HG03571 (cell line): ENCODE results near the gene FFAR3.

Source experiments
- ATAC-seq: cut with Tn5 transposase; IDR thresholded peaks from one replicate; pipeline ENCODE4 v1.9.1; 2021; ENCODE audit not compliant: unreplicated experiment

Gene FFAR3

DNA sequence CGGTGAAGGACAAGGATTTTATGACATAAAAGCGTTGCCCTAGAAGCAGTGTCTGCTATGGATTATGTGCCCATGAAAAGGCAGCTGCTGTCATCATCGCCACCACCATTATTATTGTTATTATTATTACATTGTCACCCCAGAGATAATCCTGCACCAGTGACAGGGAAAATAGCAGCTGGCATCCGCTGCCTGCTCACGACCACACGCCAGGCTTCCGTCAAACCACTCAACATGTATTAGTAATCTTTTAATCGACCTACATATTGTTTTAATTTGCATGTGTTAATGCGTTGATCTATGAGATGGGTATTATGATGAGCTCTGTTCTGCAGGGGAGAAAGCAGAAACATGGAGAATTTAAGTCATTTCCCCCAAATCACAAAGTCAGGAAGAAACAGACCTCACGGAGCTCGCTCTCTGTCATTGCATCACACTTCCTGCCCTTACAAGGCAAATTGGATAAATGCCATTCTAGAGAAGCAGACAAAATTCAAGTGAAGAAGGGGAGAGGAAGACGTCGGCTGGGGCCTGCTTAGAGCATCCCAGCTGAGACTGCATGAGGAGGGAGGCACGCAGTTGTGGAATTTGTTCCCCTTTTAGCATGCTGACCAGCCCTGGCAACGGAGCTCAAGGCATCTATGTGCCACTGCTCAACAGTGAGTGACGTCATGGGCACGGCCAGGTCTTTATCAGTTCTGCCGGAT, at the start of gene FFAR3:
Gene FFAR3 (plus strand): TSS at position 594 of the 707 bp plus-strand sequence. CDS start 431 bp downstream, outside the sequence.
- no peak for ATAC-seq

DNA sequence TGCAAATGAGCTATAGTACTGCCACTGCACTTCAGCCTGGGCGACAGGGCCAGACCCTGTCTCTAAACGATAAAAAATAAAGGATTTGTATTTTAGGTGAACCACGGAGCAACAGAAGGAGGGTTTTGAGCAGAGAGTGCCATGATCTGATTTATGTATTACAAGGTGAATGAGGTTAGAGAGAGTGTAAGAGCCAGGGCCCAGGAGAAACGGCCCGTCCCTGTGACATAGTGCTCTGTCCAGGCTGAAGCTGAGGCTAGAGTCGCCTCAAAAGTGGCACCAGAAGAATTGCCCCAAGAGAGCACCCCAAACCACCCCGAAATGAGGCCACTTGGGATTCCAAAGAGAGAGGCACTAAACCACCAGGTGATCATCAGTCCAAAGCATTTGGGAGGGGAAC, 49.4 kb upstream of the FFAR3 start:
- no peak for ATAC-seq

GRCh38 chr19:35309481-35310279, 48.6 kb upstream of the FFAR3 start:
- no peak for ATAC-seq

GRCh38 chr19:35310331-35310730, 47.9 kb upstream of the FFAR3 start:
- no peak for ATAC-seq

GRCh38 chr19:35310811-35311465, 47.3 kb upstream of the FFAR3 start:
- ATAC-seq = no peak

GRCh38 chr19:35311901-35312665, 46.2 kb upstream of the FFAR3 start:
- ATAC-seq = no peak

DNA sequence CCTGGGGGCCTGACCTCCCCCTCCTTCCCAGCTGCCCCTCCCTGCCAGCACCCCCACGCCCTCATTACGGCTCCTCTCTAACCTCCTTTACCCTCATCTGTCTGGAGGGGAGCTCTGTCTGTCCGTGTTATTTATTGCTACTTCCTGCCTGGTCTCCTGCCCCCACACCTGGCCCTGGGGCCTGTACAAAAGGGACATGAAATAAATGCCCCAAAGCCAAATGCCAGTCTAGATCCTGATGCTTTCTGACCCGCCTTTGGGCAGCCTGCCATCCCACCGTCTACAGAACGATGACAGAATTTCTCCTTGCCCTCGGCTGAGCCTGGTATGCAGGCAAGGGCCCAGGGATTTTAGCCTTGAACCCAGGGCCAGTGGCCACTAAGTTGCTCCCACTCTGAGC, 44.7 kb upstream of the FFAR3 start:
- no peak for ATAC-seq

DNA sequence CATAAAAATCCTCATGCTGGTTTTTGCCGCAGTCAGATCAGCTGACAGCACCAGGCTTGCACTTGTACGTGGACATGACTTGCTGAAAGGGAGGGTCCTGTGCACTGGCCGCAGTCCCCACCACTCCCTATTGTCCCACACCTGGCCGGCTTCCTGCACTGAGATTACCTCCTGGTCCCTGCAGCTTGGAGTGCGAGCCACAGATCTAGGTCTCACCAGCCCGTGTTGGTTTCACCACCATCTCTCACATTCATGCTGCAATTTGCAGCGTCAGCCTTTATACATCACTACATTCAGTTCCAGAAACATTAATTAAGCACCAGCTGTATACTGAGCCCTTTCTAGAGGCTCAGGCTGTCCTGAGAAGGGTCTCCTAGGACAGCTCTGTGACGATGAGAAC, 44.2 kb upstream of the FFAR3 start:
- no peak for ATAC-seq

- ATAC-seq = no peak
These were observed 43.3 kb upstream of the FFAR3 start for GRCh38 chr19:35314858-35315470.

DNA sequence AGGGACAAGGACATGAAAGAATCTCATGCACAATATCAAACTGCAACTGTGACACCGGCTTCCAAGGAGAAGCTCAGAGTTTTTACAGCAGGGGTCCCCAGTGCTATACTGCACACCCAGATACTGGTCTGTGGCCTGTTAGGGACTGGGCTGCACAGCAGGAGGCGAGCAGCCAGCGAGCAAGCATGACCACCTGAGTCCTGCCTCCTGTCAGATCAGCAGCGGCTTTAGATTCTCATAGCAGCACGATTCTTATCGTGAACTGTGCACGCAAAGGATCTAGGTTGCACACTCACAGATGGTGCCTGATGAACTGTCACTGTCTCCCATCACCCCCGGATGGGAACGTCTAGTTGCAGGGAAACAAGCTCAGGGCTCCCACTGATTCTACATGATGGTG, 42.4 kb upstream of the FFAR3 start:
- ATAC-seq = no peak

- no peak for ATAC-seq
These were observed 41.7 kb upstream of the FFAR3 start for GRCh38 chr19:35316560-35316959.

- no peak for ATAC-seq
These were observed 40.7 kb upstream of the FFAR3 start for GRCh38 chr19:35317464-35318043.

GRCh38 chr19:35318679-35319448, 39.4 kb upstream of the FFAR3 start:
- ATAC-seq = no peak

GRCh38 chr19:35320065-35320713, 38.1 kb upstream of the FFAR3 start:
- ATAC-seq = no peak

DNA sequence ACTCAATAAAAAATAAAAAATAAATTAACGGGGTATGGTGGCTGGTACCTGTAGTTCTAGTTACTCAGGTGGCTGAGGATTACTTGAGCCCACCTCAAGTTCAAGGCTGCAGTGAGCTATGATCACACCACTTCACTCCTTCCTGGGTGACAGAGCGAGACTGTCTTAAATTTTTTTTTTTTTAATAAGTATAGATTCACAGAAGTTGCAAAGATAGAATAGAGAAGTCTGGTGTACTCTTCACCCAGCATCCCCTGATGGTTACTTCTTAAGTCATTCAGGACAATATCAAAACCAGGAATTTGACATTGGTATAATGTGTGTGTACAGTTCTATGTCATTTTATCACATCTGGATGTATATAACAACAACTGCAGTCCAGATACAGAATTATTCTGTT, 37.0 kb upstream of the FFAR3 start:
- no peak for ATAC-seq

DNA sequence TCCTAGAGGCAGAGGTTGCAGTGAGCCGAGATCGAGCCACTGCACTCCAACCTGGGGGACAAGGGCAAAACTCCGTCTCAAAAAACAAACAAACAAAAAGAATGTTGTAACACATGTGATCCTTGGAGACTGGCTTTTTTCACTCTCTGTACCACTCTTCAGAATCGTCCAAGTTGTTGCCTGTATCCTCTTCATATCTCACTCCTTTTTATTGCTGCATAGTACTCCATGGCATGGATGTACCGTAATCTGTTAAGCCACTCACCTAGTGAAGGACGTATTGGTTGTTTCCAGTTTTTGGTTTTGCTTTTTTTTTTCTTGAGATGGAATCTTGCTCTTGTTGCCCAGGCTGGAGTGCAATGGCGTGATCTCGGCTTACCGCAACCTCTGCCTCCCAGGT, 36.2 kb upstream of the FFAR3 start:
- ATAC-seq = no peak

DNA sequence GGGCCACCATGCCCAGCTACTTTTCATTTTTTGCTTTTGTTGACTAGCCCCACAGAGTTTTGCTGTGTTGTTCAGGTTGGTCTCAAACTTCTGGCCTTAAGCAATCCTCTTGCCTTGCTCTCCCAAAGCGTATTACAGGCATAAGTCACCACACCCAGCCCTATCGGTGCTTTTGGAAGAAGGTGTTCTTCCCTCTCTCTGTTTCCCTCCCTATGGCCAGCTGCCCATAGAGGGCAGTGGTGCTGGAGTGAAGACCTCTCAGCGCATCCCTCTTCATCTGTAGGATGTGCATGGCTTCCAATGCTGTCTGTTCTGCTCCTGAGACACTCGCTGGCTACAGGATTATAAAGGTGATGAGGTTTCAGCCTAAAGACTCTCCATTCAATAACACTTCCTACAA, 30.6 kb upstream of the FFAR3 start:
- ATAC-seq = no peak

DNA sequence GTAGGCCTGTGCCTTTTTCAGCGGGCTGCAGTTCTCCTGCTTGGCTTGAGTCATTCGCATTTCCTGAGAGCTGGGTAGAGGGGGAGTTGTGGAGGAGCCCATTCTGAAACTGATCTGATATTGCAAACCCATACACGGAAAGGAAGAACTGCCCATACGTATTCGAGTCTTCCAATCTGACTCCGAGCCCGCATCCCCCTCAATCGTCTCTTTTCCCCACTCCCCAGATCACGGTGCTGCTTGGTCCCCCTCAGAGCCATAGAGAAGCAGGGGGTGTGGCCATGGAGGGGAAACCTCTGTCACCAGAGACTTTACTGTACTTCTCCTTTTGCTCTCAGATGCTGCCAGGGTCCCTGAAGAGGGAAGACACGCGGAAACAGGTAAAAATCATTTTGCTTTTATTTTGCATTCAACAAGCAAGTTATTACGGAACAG, 29.4 kb upstream of the FFAR3 start, which contains the start of gene CD22:
Gene CD22 (plus strand): TSS at position 337 of the 435 bp plus-strand sequence. CDS start 2,854 bp downstream, outside the sequence.
- no peak for ATAC-seq

GRCh38 chr19:35329323-35329722, 28.9 kb upstream of the FFAR3 start:
- no peak for ATAC-seq
